SKM-1 treated with dmso at 0.1 percent for 144 hours (cell line): ENCODE data around the gene KCNAB2.

ENCODE experiments used
- DNase-seq: peaks from one replicate; lab custom pipeline; 2025; ENCODE audit not compliant: unreplicated experiment; lab: John Stamatoyannopoulos, UW

Gene KCNAB2

GRCh38 chr1:6144647-6145395 lies 99.1 kb downstream of the KCNAB2 start:
- no peak for DNase-seq

GRCh38 chr1:6145396-6145750 lies 99.7 kb downstream of the KCNAB2 start:
- no peak for DNase-seq

GRCh38 chr1:6145864-6146410 lies 100.2 kb downstream of the KCNAB2 start:
- no peak for DNase-seq

- no peak for DNase-seq
Observed at GRCh38 chr1:6148497-6149241, 103.0 kb downstream of the KCNAB2 start.

DNA sequence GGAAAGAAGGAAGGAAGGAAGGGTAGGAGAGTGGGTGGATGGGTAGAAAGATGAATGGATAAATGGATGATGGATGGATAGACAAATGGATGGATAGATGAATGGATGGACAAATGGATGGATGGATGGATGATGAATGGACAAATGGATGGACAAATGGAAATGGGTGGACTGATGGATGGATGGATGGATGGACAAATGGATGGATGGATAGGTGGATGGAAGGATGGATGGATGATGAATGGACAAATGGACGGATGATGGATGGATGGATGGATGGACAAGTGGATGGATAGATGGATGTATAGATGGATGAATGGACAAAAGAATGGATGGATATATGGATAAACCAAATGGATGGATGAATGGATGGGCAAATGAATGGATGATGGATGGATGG lies 103.9 kb downstream of the KCNAB2 start:
- no peak for DNase-seq

GRCh38 chr1:6150006-6150938 lies 104.6 kb downstream of the KCNAB2 start:
- DNase-seq, result no peak
